GM19455 (cell line): ENCODE measurements around the gene ZGPAT.
"Not testable (repeated sequence)": the region's sequence is repeated elsewhere in the genome, so short reads cannot be mapped to it uniquely, and the experiment has no call there.

Source experiments
- ATAC-seq: cut with Tn5 transposase; IDR thresholded peaks from one replicate; pipeline ENCODE4 v1.9.1; 2021; ENCODE audit not compliant: unreplicated experiment

The ZGPAT gene, protein sequence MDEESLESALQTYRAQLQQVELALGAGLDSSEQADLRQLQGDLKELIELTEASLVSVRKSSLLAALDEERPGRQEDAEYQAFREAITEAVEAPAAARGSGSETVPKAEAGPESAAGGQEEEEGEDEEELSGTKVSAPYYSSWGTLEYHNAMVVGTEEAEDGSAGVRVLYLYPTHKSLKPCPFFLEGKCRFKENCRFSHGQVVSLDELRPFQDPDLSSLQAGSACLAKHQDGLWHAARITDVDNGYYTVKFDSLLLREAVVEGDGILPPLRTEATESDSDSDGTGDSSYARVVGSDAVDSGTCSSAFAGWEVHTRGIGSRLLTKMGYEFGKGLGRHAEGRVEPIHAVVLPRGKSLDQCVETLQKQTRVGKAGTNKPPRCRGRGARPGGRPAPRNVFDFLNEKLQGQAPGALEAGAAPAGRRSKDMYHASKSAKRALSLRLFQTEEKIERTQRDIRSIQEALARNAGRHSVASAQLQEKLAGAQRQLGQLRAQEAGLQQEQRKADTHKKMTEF

DNA sequence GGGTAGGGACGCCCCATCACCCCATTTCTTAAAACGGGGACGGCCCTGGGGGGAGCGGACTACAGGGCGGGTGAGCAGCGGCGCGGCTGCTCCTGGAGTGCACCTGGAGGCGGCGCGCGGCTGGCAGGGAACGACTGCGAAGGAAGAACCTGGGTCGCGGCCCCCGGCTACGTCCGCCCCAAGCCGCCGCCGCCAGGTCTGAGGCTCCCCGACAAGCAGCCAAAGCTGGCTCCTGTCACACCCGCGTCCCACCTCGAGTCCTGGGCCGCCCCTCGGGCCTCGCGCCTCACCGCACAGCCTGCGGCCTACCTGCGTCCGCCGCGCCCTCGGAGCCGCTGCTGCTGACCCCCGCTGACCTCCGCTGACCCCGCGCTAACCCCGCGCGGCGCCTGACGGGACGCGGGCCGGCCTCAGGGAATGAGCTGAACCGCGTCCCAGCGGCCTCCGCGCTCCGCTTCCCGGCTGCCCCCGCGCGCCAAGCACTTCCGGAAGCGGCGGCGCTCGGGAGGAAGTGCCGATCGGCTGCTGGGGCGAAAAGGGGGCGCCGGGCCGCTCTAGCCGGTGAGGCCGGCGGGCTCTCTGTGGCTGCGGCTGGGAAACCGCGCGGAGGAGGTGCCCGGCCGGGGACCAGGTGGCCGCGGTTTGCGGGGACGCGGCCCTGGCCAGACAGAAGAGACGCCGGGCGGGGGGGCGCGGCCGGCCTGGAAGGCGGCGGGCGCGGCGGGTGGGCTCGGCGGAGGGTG is at the start of gene ZGPAT, which contains the start of gene ARFRP1:
Gene ZGPAT (plus strand): TSS at position 482 of the 743 bp plus-strand sequence. CDS start 542 bp downstream, outside the sequence.
Gene ARFRP1 (minus strand): TSS at position 419 of the 743 bp plus-strand sequence. CDS start 885 bp downstream, outside the sequence.
- peak; percentile 55 for ATAC-seq

DNA sequence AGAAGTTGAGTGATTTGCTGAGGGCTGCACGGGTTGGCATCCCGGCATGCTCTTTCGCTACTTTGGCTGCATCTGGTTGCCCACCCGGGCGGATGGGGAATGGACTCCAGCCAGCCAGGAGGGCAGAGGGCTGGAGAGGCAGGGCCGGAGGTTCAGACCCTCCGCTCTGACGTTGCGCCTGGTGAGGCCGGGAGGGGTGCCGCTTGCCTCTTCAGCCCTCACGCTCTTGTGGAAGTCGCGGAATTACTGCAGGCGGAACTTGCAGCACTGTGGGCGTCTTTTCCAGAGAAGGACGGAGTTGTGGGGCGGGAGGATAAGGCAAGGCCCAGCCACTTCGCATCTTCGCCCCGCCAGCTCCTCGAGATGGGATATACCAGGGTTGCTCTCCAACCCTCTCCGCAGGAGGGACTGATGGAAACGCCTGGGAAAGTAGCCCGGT is 49.1 kb upstream of the ZGPAT start:
- ATAC-seq: peak; percentile 19

DNA sequence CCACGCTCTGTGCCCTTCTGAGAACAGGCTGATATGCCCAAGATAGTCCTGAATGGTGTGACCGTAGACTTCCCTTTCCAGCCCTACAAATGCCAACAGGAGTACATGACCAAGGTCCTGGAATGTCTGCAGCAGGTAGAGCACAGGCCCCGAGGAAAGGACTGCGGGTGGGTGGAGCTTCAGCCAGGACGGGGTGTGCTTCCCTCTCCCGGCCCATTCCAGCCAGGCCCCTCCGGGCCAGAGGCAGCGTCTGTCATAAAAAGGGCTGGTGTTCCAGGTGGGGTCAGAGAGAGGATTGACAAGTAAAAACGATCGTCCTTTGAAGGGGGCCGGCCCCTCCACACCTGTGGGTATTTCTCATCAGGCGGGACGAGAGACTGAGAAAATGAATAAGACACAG is 48.5 kb upstream of the ZGPAT start:
- ATAC-seq: no peak

DNA sequence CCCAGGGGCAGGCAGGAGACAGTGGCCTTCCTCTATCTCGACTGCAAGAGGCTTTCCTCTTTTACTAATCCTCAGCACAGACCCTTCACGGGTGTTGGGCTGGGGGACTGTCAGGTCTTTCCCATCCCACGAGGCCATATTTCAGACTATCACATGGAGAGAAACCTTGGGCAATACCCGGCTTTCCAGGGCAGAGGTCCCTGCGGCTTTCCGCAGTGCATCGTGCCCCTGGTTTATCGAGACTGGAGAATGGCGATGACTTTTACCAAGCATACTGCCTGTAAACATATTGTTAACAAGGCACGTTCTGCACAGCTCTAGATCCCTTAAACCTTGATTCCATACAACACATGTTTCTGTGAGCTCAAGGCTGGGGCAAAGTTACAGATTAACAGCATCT is 47.7 kb upstream of the ZGPAT start:
- ATAC-seq: not testable (repeated sequence)

DNA sequence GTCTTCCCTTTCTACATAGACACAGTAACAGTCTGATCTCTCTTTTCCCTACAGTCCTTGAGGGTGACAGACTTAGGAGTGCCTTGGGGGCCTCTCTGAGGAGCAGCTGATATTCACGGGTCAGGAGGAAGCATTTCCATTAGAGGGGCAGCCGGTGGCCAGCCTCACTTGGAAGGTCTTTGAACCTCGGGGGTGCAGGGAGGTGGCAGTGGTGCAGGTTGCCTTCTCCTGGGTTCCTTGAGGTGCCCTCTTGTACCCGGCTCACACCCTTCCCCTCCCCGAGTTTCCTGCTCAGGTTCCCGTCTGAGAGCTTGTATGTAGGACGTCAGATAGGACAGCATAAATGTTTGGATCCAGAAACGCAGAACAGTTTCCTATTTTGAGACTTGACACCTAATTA is 47.2 kb upstream of the ZGPAT start:
- no peak for ATAC-seq

DNA sequence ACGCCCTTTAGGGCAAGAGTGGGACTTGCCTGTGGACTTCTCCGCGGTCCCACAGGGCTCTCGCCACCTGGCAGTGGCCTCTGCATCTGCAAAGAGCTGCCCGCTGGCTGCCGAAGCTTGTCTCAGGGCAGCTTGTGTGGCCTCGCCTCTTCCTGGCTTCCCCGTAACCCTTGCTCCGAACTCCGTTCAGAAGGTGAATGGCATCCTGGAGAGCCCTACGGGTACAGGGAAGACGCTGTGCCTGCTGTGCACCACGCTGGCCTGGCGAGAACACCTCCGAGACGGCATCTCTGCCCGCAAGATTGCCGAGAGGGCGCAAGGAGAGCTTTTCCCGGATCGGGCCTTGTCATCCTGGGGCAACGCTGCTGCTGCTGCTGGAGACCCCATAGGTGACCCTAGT is 46.7 kb upstream of the ZGPAT start:
- ATAC-seq: no peak

- no peak for ATAC-seq
These were observed 45.7 kb upstream of the ZGPAT start for GRCh38 chr20:63661959-63662812.

- ATAC-seq: no peak
These were observed 45.0 kb upstream of the ZGPAT start for GRCh38 chr20:63662813-63663189.

DNA sequence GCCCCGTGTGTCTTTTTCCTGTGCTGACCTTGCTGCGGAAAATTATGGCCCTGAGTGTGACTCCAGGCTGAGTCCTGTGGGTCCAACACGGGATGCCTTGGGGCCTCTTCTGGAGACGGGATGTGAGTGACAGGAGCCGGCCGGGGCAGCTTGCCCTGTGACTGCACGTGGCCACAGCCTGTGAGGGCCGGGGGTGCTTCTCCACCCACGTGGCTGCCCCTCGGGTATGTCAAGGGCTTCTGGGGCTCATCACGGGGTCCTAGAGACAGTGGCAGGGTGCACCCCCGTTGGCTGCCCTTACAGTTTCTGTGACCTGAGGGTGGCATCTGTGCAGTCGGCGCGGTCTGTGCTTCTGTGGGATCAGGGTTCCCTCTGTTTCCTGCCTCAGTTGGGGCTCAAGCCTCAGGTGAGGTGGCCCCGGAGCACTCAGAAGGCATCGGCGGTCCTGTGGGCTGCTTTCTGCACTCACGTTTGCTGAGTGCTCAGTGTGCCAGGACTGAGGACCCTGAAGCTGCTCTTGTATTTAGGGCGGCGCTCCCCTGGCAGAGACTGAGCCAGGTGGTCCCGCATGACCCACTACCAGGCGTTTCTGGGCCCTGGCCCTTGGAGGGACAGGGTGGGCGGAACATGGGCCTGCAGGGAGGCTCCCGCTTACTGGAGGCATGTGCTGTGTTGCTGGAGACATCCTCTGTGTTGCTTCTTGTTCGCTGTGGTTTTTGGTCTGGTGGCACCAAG is 44.3 kb upstream of the ZGPAT start:
- ATAC-seq: no peak

DNA sequence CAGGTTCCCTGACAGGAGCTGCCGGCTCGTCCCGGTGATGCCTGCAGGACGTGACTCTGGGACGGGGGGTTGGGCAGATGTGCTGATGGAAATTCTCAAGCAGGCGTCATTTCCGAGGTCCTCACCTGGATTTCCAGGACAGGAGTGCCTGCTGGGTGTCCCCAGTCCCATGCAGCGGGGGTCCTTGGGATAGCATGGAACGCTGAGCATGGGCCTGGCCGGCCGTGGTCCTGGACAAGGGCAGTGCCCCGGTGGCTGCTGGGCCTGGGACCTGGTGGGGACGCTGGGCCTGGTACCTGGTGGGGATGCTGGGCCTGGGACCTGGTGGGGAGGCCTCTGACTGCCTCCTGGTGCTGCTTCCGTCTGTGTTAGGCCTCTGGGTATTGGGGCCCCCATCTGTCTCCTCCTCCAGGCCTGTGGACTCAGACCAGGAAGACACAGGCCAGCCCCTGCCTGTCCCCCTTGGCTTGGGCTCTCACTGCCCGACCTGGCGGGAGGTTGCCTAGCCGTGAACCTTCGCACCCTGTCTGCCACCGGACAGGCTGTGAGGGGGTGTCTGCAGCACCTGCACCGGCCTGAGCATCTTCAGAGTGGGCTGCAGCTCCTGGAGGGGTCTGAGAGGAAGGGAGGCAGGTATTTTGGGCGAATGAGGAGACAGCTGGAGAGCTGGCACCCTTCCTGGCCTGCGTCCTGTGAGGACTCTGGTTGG is 43.5 kb upstream of the ZGPAT start:
- no peak for ATAC-seq

DNA sequence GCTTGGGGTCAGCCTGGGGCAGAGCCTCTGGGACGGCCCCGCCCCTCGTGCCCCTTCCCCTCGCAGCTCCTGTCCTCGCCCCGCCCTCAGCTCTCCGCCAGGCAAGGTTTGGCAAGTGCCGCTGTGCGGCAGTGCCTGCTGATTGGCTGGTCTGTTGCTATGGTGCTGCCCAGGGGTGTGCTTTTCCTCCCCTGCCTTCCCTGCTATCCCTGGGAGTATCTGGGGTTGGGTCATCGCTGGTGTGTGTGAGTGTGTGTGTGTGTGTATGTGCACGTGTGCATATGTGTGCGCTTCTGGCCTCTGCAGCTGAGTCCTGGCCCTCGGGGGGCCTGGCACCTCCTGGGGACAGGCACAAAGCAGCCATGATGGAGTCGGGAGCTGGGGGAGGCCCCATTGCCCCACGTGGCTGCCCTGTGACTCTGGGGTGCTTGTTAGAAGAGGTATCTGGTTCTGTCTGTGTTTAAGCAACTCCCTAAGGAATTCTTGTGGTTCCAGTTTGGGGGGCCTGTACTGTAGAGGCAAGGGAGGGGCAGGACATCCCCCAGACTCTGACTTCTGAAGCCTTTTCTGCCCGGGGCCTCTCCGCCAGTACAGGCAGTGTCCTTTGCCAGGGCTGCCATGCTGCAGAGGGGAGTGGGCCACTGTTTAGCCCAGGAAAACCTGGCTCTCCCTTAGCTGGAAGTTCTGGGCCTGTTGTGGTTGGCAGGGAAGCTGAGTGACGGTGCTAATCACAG is 42.8 kb upstream of the ZGPAT start:
- ATAC-seq: no peak

GRCh38 chr20:63665708-63666107 is 42.1 kb upstream of the ZGPAT start:
- no peak for ATAC-seq

GRCh38 chr20:63667858-63668257 is 40.0 kb upstream of the ZGPAT start:
- no peak for ATAC-seq

- ATAC-seq: no peak
These were observed 39.5 kb upstream of the ZGPAT start for GRCh38 chr20:63668351-63668750.

GRCh38 chr20:63671695-63672094 is 36.1 kb upstream of the ZGPAT start:
- not testable (repeated sequence) for ATAC-seq

GRCh38 chr20:63672666-63673065 is 35.2 kb upstream of the ZGPAT start:
- no peak for ATAC-seq

DNA sequence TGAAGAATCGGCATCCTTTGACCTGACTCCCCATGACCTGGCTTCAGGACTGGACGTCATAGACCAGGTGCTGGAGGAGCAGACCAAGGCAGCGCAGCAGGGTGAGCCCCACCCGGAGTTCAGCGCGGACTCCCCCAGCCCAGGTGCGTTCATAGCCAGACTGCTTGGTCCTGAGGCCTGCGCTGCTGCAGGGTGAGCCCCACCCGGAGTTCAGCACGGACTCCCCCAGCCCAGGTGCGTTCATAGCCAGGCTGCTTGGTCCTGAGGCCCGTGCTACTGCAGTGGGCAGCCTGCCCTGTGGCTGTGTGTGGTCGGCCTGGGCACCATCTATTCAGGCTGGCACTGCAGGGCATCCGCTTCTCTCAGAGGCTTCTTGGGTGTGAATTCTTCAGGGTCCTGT is 33.9 kb upstream of the ZGPAT start:
- ATAC-seq: no peak

- no peak for ATAC-seq
These were observed 32.0 kb upstream of the ZGPAT start for GRCh38 chr20:63675681-63676368.
